Ovary (tissue), 9 donors: ENCODE results near the gene SPOCK1. TPM values are rescaled to one million over a fixed set of nuclear protein-coding genes. Genes with fewer than 3 reads are reported as not detected.

Source experiments
- DNase-seq, 5 donors: peaks; one replicate each; pipeline ENCODE4 v3.0.0-alpha.2; 2019 to 2020
- H3K27ac ChIP-seq, 2 donors: fragments of 200-600 bp; one replicate each; pipeline versions ENCODE4 v1.5.1 to v1.8.0; 2019 to 2022
- H3K27me3 ChIP-seq: fragments of 200-600 bp; one replicate; pipeline ENCODE4 v1.8.0; 2022
- H3K36me3 ChIP-seq: fragments of 200-600 bp; sonication (generic); one replicate; pipeline ENCODE4 v1.5.1; 2019
- H3K4me1 ChIP-seq: one replicate; pipeline ENCODE4 v1.8.1; 2013; ENCODE audit warnings: mild to moderate bottlenecking, moderate library complexity; ENCODE audit not compliant: insufficient read depth
- H3K4me3 ChIP-seq: fragments of 200-600 bp; sonication (generic); one replicate; pipeline ENCODE4 v1.5.1; 2017
- H3K9me3 ChIP-seq, 2 donors: fragments of 200-600 bp in 1 of 2; sonication (generic) in 1 of 2; one replicate each; pipeline versions ENCODE4 v1.5.1 to v1.8.1; 2013 to 2019; ENCODE audit warnings: mild to moderate bottlenecking in 1 of 2, moderate library complexity in 1 of 2
- CTCF ChIP-seq, 3 donors: fragments of 450-650 bp in 2 of 3; fragments of 200-600 bp in 1 of 3; IDR thresholded peaks; one replicate each; pipeline versions ENCODE4 v1.5.1 to v1.8.0; 2016 to 2022; ENCODE audit warnings: antibody characterized with exemption in 3 of 3, mild to moderate bottlenecking in 1 of 3
- EP300 ChIP-seq: sonication (generic); formaldehyde crosslinking; IDR thresholded peaks from one replicate; pipeline ENCODE4 v1.6.1; 2017; ENCODE audit warnings: antibody characterized with exemption
- POLR2A ChIP-seq: fragments of 450-650 bp; IDR thresholded peaks from one replicate; pipeline ENCODE4 v1.6.1; 2017; ENCODE audit warnings: antibody characterized with exemption, mild to moderate bottlenecking, moderate library complexity
- whole genome bisulfite sequencing, 3 donors: extraction: QIAGEN DNeasy Blood & Tissue Kit in 1 of 3; methylation state at CpG; one replicate each; pipeline versions ENCODE4 v1.1.5 to v1.1.7; 2013 to 2017; 5-methylcytosine and 5-hydroxymethylcytosine counted together
- intact Hi-C, 4 donors: fragments of 100-400 bp; cut with DNase I; formaldehyde crosslinking; loops; one replicate each; pipeline versions ENCODE4 v1.11.0 to v1.15.1; 2022 to 2023
- polyA plus RNA-seq, 2 donors: library from polyadenylated mRNA; stranded (reverse); fragments of 200-250 nt in 1 of 2; fragments of 350-450 nt in 1 of 2; fragmentation: Illumina TruSeq in 1 of 2; extraction: RNeasy Lipid Tissue Mini Kit (QIAGEN cat#74804) in 1 of 2; gene quantifications; one replicate each; pipeline ENCODE4 v1.2.3, GENCODE V29; 2013 to 2014
- total RNA-seq, 7 donors: library from RNA; depleted of rRNA in 2 of 7; stranded (reverse); fragments of >200 nt in 2 of 7; fragmentation: NEBNext Ultra II Directional in 3 of 7; extraction: Animal tissue kit (Norgen Biotek cat#: 25700) in 3 of 7; gene quantifications; one replicate each; pipeline versions ENCODE4 v1.1.0 to v1.2.4, GENCODE V29; 2016 to 2023
- donor health status: DM: no; HTN: no; CAD: no; lungs with moderate emphysema.
- donor health status: DM: no; HTN: no; CAD: no.
- donor health status: Bipolar disorder and iron deficiency.
- donor health status: DM: yes; HTN: yes; CAD: no.
- donor health status: DM: no; HTN: no; CAD: no.
- donor health status: DM: yes; HTN: yes; CAD: no.

Gene SPOCK1
- total and polyA plus RNA-seq, 9 donors = 1.3 to 42.6 (median 10.8) TPM

DNA sequence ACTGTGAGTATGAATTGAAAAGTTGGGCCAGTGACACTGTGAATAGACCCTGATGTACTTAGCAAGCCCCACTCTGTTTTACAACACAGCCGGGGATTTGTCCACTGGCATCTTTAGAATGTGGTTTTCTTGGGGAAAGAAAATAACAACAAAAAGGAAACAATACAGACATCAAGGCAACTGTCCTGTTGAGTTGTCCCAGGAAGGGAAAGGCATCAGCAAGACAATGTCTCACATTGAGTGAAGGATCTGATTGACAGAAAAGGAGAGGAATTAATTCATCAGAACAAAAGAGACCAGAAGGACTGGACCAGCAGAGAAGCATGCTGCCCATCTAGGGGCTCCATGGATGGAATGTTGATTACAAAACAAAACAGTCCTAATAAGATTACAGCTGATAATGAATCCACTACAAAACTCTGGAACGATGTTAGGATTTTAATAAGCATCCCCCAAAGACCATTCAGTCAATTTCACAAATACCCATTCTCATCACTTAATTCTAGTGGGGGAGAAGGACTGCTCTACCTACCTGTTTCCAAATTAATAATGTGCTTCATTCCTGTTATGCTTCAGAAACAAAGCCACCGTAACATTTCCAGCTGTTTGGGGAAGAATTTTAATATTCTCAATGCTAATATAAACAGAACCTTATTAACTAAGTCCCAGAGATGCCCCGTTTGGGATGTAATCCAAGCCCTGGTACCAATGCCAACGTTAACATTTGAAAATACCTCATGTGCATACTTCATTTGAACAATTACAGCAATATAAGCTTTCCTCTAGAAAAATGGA lies 298.0 kb downstream of the SPOCK1 start:
- TF ChIP-seq EP300 (no peak), POLR2A (no peak), CTCF (IDR thresholded peaks at IDR 0.05) (no peak)
- intact Hi-C loops = no loop called here
- Histone ChIP-seq H3K27ac (no peak overlapping the region), H3K27me3 (no peaks in the 10 kb centered on the region), H3K36me3 (no peaks in the 10 kb centered on the region), H3K4me1 (no peaks in the 10 kb centered on the region), H3K9me3 (no peaks in the 10 kb centered on the region), H3K4me3 (no peak overlapping the region)
- WGBS, 3 donors = 61 to 75% (median 70%) methylated on average over 5 of the region's 5 CpGs
- no peak for DNase-seq

GRCh38 chr5:137199966-137200365 lies 299.2 kb downstream of the SPOCK1 start:
- Histone ChIP-seq H3K9me3 (no peaks in the 10 kb centered on the region), H3K27ac (no peak overlapping the region), H3K27me3 (no peaks in the 10 kb centered on the region), H3K4me3 (no peak overlapping the region), H3K36me3 (no peaks in the 10 kb centered on the region), H3K4me1 (no peaks in the 10 kb centered on the region)
- no peak for DNase-seq
- 70 to 81% (median 76%) methylated on average over 3 of the region's 3 CpGs for WGBS, 3 donors
- intact Hi-C loops = no loop called here
- TF ChIP-seq EP300 (no peak), CTCF (IDR thresholded peaks at IDR 0.05) (no peak), POLR2A (no peak)

- intact Hi-C loops = no loop called here
- Histone ChIP-seq H3K9me3 (no peaks in the 10 kb centered on the region), H3K4me1 (no peaks in the 10 kb centered on the region), H3K4me3 (no peak overlapping the region), H3K27me3 (no peaks in the 10 kb centered on the region), H3K36me3 (no peaks in the 10 kb centered on the region), H3K27ac (no peak overlapping the region)
- DNase-seq = no peak
- TF ChIP-seq POLR2A = no peak
- no peak for TF ChIP-seq EP300
- TF ChIP-seq CTCF (IDR thresholded peaks at IDR 0.05) = no peak
- WGBS, 3 donors = 83 to 89% (median 85%) methylated on average over 6 of the region's 6 CpGs
Observed at GRCh38 chr5:137199201-137199600, 299.9 kb downstream of the SPOCK1 start.

DNA sequence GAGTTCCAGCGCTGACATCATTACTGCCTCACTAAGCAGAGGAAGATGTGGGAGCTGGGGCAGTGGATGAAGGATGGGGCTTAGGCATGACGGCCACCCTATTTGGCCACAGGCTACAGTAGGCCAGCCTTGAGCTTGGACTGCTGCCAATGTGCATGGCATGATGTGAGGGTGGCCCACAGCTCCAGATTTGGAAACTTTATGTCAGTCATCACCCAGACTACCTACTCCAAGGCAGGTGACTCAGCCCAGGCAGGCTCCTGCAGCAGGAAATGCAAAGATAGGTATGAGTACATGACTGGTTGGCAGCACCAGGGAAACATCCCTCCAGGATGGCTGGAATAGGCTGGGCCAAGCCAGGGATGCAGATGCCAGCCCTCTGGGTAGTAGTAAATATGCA lies 303.6 kb downstream of the SPOCK1 start:
- WGBS, 3 donors = 85 to 93% (median 88%) methylated on average over 2 of the region's 2 CpGs

More for the DNA sequence above, 303.6 kb downstream of the SPOCK1 start:
- no peaks in the 10 kb centered on the region for H3K36me3 ChIP-seq
- intact Hi-C loops = no loop called here
- no peak for DNase-seq
- no peak for TF ChIP-seq POLR2A
- no peak for TF ChIP-seq EP300
- no peak for TF ChIP-seq CTCF (IDR thresholded peaks at IDR 0.05)
- no peaks in the 10 kb centered on the region for H3K4me1 ChIP-seq
- no peak overlapping the region for H3K27ac ChIP-seq
- H3K4me3 ChIP-seq = no peak overlapping the region
- H3K9me3 ChIP-seq = no peaks in the 10 kb centered on the region
- H3K27me3 ChIP-seq = no peaks in the 10 kb centered on the region
